ENCODE results near the gene RUNX3. TPM values are rescaled to one million over a fixed set of nuclear protein-coding genes. Genes with fewer than 3 reads are reported as not detected.
"Not testable (repeated sequence)": the region's sequence is repeated elsewhere in the genome, so short reads cannot be mapped to it uniquely, and the experiment has no call there.

RUNX3 gene
- 10 to 100 TPM; 38.1 to 76.3 (median 52.3) TPM for total RNA-seq
- polyA plus RNA-seq = 10 to 100 TPM; 17.3 to 22.1 (median 18.2) TPM
- long read RNA-seq, donor 1, transcript RUNX3-201 (5 exons, 3,861 nt) = major isoform, 5 of 5 reads
- long read RNA-seq, donor 1, partial matches to known transcripts = 0 of 5 reads
- long read RNA-seq, donor 1, other reads (novel, unspliced or antisense) = 0 of 5 reads
- long read RNA-seq, donor 2, partial matches to known transcripts = 0 of 2 reads
- long read RNA-seq, donor 2, other reads (novel, unspliced or antisense) = 0 of 2 reads

DNA sequence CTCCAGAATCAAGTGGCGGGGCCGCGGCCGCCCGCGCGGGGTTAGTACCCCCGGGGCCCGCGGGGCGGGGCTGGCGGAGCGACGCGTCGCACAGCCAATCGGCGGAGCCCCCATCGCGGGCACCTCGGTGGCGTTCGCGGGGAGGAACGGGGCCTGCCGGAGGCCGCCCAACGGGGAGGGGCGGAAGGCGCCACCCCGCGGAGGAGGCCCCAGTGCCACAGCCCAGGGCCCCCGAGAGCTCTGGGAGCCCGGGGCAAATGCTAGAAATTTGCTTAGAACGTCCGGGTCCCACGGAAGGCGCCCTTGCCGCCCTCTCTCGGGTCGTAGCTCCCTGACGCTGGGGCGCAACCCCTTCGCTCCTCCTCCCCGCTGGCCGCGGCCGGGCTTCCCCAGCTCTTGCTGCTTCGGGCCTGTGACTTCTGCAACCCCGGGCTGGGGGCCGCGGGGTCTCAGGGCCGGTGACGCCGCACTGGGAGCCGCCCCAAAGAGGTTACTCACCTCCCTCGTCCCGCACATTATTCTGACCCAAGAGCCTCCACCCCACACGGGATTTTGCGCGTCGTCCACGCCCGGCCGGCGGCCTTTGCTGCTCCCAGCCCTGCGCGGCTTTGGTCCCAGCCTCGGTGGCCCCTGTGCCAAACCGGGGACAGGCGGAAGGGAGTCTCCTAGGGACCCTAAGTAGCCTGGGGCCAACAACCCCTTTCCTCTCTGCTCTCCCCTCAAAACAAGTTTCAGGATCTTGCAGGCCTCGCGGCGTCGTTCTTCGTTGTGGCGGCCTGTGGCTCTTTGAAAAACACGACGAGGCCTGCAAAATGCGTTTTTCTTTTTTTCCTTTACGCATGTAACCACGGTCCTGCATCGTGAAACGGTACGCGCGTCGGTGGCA is at the start of gene RUNX3:
Gene RUNX3 (minus strand): TSS at position 17 of the 886 bp plus-strand sequence. CDS start 408 bp downstream, outside the sequence.
- peak within 1 kb of the TSS; percentile 82 to 99 (median 94) for H3K27ac ChIP-seq
- H3K36me3 ChIP-seq = peaks cover 0 to 20% (median 0%) of the 10 kb centered on the region in 6 donors
- peaks cover 2 to 96% (median 72%) of the 10 kb centered on the region in 7 donors for H3K27me3 ChIP-seq (replicated peaks in 1 of 7)
- no peaks in the 10 kb centered on the region for H3K9me3 ChIP-seq
- DNase-seq = peak; percentile 98
- peak within 1 kb of the TSS; percentile 60 to 95 (median 72) for H3K4me3 ChIP-seq
- intact Hi-C loops (cut with DNase I; ENCODE audit: low total_unique reads) = loop anchor here (5.0 kb wide), 1 partner anchor 107 kb away; no protein-coding TSS in a partner anchor
- WGBS, 5 donors = 17 to 34% (median 20%) methylated on average over 51 to 88 of the region's 88 CpGs
- peaks cover 32 to 95% (median 81%) of the 10 kb centered on the region in 6 donors for H3K4me1 ChIP-seq
- TF ChIP-seq POLR2AphosphoS5 (IDR thresholded peaks at IDR 0.05) = peak; percentile 76 to 89 (median 85)
- peak in 1 of 3 donors; percentile 22 for TF ChIP-seq POLR2A (IDR thresholded peaks at IDR 0.05)
- TF ChIP-seq, protein P1, sequence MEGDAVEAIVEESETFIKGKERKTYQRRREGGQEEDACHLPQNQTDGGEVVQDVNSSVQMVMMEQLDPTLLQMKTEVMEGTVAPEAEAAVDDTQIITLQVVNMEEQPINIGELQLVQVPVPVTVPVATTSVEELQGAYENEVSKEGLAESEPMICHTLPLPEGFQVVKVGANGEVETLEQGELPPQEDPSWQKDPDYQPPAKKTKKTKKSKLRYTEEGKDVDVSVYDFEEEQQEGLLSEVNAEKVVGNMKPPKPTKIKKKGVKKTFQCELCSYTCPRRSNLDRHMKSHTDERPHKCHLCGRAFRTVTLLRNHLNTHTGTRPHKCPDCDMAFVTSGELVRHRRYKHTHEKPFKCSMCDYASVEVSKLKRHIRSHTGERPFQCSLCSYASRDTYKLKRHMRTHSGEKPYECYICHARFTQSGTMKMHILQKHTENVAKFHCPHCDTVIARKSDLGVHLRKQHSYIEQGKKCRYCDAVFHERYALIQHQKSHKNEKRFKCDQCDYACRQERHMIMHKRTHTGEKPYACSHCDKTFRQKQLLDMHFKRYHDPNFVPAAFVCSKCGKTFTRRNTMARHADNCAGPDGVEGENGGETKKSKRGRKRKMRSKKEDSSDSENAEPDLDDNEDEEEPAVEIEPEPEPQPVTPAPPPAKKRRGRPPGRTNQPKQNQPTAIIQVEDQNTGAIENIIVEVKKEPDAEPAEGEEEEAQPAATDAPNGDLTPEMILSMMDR (IDR thresholded peaks at IDR 0.05 in 8 of 11, conservative IDR thresholded peaks at IDR 0.05 in 3 of 11) = peak in 8 of 11 experiments; percentile 29 to 68 (median 50)

DNA sequence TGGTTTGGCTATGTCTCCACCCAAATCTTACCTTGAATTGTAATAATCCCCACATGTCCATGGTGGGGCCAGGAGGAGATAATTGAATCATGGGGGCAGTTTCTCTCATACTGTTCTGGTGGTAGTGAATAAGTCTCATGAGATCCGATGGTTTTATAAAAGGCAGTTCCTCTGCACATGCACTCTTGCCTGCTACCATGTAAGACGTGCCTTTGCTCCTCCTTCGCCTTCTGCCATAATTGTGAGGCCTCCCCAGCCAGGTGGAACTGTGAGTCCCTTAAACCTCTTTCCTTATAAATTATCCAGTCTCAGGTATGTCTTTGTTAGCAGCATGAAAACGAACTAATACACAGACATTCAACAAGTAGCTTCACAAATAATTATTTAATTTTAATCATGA is 49.2 kb upstream of the RUNX3 start:
- intact Hi-C loops (cut with DNase I; ENCODE audit: low total_unique reads); DNase-seq; H3K27me3 ChIP-seq (replicated peaks in 1 of 7); H3K27ac ChIP-seq; H3K36me3 ChIP-seq; H3K4me3 ChIP-seq: not testable (repeated sequence)
- WGBS, 5 donors = 85 to 94% (median 91%) methylated on average over 4 of the region's 4 CpGs
- H3K4me1 ChIP-seq = peaks cover 0 to 25% (median 2%) of the 10 kb centered on the region in 6 donors
- H3K9me3 ChIP-seq = peaks cover 0 to 33% (median 28%) of the 10 kb centered on the region in 8 donors

DNA sequence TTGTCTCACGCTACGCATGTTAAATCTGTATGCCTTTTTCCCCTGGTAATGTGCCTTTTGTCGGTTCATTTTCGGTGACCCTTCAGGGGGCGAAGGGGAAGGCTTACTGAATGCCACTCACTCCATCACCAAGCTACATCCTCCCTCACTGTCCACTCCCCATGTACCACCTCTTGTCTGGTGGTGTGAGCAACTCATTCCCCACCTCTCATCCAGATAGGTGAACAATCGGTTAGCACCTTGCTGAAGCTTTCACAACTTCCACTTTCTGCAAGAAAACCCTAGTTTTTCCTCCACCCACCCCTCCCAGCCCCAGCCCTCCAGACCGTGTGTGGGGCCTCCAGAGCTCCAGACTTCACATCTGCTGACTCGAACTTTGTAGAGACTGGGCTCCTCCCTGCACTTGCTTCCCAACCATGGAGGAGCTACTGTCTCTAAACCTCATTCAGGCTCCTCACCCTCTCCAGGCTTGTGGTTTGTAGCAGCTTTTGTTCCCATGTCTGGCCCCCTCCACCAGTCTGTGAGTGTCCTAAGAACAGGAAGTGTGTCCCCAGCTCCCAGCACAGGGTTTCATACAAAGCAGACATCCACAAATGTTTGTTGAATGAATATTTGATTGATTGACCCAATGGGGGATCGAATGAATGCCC is 48.4 kb upstream of the RUNX3 start:
- no peaks in the 10 kb centered on the region for H3K27me3 ChIP-seq (replicated peaks in 1 of 7)
- H3K9me3 ChIP-seq = peaks cover 0 to 38% (median 28%) of the 10 kb centered on the region in 8 donors
- no peak overlapping the region for H3K27ac ChIP-seq
- H3K4me3 ChIP-seq = no peak overlapping the region
- WGBS, 5 donors = 54 to 60% (median 56%) methylated on average over 9 of the region's 9 CpGs
- peaks cover 0 to 21% (median 1%) of the 10 kb centered on the region in 6 donors for H3K4me1 ChIP-seq
- intact Hi-C loops (cut with DNase I; ENCODE audit: low total_unique reads) = no loop called here
- H3K36me3 ChIP-seq = no peaks in the 10 kb centered on the region
- TF ChIP-seq, protein P1 (IDR thresholded peaks at IDR 0.05 in 8 of 11, conservative IDR thresholded peaks at IDR 0.05 in 3 of 11) = no peak
- TF ChIP-seq POLR2A (IDR thresholded peaks at IDR 0.05) (no peak), POLR2AphosphoS5 (IDR thresholded peaks at IDR 0.05) (no peak)
- no peak for DNase-seq

DNA sequence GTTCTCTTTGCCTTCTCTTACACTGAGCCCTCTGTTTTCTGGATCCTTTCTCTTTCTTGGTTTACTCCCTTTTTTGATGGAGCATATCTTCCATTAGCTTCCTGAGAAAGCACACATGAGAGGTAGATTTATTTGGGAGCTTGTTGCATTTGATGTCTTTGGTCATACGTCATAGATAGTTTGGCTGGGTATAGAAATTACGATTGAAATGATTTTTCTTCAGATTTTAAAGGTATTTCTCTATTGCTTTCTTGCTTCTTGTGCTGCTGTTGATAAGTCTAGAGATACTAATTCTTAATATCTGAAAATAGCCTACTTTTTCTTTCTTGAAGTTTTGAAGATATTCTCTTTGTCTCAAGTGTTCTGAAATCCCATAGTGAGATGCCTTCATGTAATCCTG is 45.3 kb upstream of the RUNX3 start:
- DNase-seq = no peak
- peaks cover 0 to 38% (median 28%) of the 10 kb centered on the region in 8 donors for H3K9me3 ChIP-seq
- H3K4me3 ChIP-seq = no peak overlapping the region
- peaks cover 0 to 30% (median 12%) of the 10 kb centered on the region in 6 donors for H3K4me1 ChIP-seq
- H3K36me3 ChIP-seq = no peaks in the 10 kb centered on the region
- WGBS, 5 donors = 90 to 96% (median 91%) methylated on average over 2 of the region's 2 CpGs
- H3K27ac ChIP-seq = no peak overlapping the region
- TF ChIP-seq, protein P1 (IDR thresholded peaks at IDR 0.05 in 8 of 11, conservative IDR thresholded peaks at IDR 0.05 in 3 of 11) = no peak
- TF ChIP-seq POLR2AphosphoS5 (IDR thresholded peaks at IDR 0.05) = no peak
- no peak for TF ChIP-seq POLR2A (IDR thresholded peaks at IDR 0.05)
- intact Hi-C loops (cut with DNase I; ENCODE audit: low total_unique reads) = no loop called here
- peaks cover 0 to 1% (median 0%) of the 10 kb centered on the region in 7 donors for H3K27me3 ChIP-seq (replicated peaks in 1 of 7)
